ENCODE results near the gene SLAMF8. TPM values are rescaled to one million over a fixed set of nuclear protein-coding genes. Genes with fewer than 3 reads are reported as not detected.
A peak's percentile ranks its signal among the peaks of the same experiment; 100 is the strongest.

SLAMF8 gene
- total RNA-seq, 1 experiment from 2014 or later: not detected

DNA sequence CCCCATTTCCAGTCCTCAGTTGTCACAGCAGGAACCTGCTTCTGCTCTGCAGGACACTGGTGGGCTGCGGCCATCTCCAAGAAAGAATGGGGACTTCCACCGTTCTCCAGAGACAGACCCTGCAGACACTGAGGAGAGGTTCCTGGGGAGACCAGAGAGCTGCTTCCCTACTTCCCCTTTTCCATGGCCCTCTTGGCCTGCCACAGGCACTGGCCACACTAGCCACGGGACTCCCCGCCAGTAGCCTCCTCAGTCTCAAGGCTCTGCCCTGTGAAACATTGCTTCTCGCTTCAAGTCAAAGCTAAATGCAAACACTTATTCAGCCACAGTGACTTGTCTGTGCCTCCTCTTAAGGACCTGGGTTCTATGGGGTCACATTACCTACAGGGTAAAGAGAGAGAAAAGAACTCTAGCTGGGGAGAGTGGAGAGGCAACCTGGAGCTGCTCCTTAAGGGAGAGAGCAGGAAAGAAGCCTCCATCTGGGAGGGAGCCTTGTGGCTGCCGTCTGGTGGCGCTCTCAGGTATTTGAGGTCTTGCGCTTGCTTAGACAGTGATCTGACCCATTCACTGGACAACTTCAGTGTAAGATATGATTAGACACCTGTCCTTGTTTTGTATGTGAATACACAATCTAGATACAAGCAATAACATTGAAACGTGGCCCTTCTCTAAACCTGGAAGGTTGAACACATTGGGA lies 5.4 kb upstream of the SLAMF8 start:
- Mint-ChIP-seq H3K4me3 (no peak overlapping the region), H3K9me3 (no peaks in the 10 kb centered on the region), H3K4me1 (peaks cover 15% of the 10 kb centered on the region), H3K27me3 (ENCODE audit: low read depth) (peaks cover 11% of the 10 kb centered on the region), H3K36me3 (no peaks in the 10 kb centered on the region), H3K27ac (no peak overlapping the region)
- peak; percentile 68 for ATAC-seq
- ChIA-PET CTCF (interaction anchor here (0.9 to 3.1 kb wide), 10 partner anchors 10 to 186 kb away, joined by 3 to 16 read pairs (median 6); partner anchors contain the start of gene DUSP23), POLR2A (interaction anchor here (0.6 kb wide), 1 partner anchor 407 kb away, joined by 4 read pairs; no protein-coding TSS in a partner anchor)
- TF ChIP-seq, protein P1, sequence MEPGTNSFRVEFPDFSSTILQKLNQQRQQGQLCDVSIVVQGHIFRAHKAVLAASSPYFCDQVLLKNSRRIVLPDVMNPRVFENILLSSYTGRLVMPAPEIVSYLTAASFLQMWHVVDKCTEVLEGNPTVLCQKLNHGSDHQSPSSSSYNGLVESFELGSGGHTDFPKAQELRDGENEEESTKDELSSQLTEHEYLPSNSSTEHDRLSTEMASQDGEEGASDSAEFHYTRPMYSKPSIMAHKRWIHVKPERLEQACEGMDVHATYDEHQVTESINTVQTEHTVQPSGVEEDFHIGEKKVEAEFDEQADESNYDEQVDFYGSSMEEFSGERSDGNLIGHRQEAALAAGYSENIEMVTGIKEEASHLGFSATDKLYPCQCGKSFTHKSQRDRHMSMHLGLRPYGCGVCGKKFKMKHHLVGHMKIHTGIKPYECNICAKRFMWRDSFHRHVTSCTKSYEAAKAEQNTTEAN (CRISPR knock-in tag; IDR thresholded peaks at IDR 0.05): no peak
- TF ChIP-seq SP1 (CRISPR knock-in tag; conservative IDR thresholded peaks at IDR 0.05) (no peak), NR2C2 (CRISPR knock-in tag; IDR thresholded peaks at IDR 0.05) (no peak)
- TF ChIP-seq, protein P2, sequence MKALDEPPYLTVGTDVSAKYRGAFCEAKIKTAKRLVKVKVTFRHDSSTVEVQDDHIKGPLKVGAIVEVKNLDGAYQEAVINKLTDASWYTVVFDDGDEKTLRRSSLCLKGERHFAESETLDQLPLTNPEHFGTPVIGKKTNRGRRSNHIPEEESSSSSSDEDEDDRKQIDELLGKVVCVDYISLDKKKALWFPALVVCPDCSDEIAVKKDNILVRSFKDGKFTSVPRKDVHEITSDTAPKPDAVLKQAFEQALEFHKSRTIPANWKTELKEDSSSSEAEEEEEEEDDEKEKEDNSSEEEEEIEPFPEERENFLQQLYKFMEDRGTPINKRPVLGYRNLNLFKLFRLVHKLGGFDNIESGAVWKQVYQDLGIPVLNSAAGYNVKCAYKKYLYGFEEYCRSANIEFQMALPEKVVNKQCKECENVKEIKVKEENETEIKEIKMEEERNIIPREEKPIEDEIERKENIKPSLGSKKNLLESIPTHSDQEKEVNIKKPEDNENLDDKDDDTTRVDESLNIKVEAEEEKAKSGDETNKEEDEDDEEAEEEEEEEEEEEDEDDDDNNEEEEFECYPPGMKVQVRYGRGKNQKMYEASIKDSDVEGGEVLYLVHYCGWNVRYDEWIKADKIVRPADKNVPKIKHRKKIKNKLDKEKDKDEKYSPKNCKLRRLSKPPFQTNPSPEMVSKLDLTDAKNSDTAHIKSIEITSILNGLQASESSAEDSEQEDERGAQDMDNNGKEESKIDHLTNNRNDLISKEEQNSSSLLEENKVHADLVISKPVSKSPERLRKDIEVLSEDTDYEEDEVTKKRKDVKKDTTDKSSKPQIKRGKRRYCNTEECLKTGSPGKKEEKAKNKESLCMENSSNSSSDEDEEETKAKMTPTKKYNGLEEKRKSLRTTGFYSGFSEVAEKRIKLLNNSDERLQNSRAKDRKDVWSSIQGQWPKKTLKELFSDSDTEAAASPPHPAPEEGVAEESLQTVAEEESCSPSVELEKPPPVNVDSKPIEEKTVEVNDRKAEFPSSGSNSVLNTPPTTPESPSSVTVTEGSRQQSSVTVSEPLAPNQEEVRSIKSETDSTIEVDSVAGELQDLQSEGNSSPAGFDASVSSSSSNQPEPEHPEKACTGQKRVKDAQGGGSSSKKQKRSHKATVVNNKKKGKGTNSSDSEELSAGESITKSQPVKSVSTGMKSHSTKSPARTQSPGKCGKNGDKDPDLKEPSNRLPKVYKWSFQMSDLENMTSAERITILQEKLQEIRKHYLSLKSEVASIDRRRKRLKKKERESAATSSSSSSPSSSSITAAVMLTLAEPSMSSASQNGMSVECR (CRISPR knock-in tag; IDR thresholded peaks at IDR 0.05; ENCODE audit: borderline replicate concordance): no peak
- peak; percentile 25 for DNase-seq (ENCODE audit: low spot score)

DNA sequence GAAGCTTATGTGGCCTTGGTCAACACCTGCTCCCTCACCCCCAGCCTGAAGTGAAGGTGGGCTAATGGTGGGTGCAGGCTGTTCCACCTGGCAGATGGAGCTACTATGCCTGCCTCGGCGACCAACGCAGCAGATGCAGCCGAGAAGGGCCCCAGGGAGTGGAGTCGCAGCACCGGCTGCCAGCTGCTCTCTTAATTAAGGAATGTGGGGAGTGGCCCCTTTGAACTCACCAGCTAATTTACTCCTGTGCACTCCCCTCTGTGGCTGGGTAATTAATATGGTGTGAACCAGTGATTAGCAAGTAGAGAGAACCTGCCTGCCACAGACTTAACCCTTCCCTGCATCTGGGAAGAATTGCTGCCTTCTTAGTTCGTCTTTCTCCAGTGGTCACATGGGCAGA lies 3.3 kb upstream of the SLAMF8 start:
- Mint-ChIP-seq H3K36me3 (no peaks in the 10 kb centered on the region), H3K4me1 (peaks cover 13% of the 10 kb centered on the region), H3K4me3 (no peak overlapping the region), H3K27me3 (ENCODE audit: low read depth) (peaks cover 11% of the 10 kb centered on the region), H3K27ac (no peak overlapping the region), H3K9me3 (no peaks in the 10 kb centered on the region)
- DNase-seq (ENCODE audit: low spot score) (no peak), ATAC-seq (no peak)
- TF ChIP-seq CREB1 (CRISPR knock-in tag; IDR thresholded peaks at IDR 0.05): no peak
- no peak for TF ChIP-seq TP53 (CRISPR knock-in tag; IDR thresholded peaks at IDR 0.05)
- no peak for TF ChIP-seq ESRRA (CRISPR knock-in tag; IDR thresholded peaks at IDR 0.05; ENCODE audit: borderline replicate concordance)
- TF ChIP-seq RELA (CRISPR knock-in tag; IDR thresholded peaks at IDR 0.05; ENCODE audit: borderline replicate concordance): no peak
- TF ChIP-seq TCF7 (CRISPR knock-in tag; IDR thresholded peaks at IDR 0.05; ENCODE audit: low read depth): no peak
- TF ChIP-seq, protein P3, sequence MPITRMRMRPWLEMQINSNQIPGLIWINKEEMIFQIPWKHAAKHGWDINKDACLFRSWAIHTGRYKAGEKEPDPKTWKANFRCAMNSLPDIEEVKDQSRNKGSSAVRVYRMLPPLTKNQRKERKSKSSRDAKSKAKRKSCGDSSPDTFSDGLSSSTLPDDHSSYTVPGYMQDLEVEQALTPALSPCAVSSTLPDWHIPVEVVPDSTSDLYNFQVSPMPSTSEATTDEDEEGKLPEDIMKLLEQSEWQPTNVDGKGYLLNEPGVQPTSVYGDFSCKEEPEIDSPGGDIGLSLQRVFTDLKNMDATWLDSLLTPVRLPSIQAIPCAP (CRISPR knock-in tag; IDR thresholded peaks at IDR 0.05): no peak
- TF ChIP-seq, protein P4, sequence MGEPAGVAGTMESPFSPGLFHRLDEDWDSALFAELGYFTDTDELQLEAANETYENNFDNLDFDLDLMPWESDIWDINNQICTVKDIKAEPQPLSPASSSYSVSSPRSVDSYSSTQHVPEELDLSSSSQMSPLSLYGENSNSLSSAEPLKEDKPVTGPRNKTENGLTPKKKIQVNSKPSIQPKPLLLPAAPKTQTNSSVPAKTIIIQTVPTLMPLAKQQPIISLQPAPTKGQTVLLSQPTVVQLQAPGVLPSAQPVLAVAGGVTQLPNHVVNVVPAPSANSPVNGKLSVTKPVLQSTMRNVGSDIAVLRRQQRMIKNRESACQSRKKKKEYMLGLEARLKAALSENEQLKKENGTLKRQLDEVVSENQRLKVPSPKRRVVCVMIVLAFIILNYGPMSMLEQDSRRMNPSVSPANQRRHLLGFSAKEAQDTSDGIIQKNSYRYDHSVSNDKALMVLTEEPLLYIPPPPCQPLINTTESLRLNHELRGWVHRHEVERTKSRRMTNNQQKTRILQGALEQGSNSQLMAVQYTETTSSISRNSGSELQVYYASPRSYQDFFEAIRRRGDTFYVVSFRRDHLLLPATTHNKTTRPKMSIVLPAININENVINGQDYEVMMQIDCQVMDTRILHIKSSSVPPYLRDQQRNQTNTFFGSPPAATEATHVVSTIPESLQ (CRISPR knock-in tag; IDR thresholded peaks at IDR 0.05): no peak
- TF ChIP-seq ZNF138 (CRISPR knock-in tag; conservative IDR thresholded peaks at IDR 0.05): no peak
- no peak for TF ChIP-seq EMX1 (CRISPR knock-in tag; IDR thresholded peaks at IDR 0.05)
- TF ChIP-seq, protein P5, sequence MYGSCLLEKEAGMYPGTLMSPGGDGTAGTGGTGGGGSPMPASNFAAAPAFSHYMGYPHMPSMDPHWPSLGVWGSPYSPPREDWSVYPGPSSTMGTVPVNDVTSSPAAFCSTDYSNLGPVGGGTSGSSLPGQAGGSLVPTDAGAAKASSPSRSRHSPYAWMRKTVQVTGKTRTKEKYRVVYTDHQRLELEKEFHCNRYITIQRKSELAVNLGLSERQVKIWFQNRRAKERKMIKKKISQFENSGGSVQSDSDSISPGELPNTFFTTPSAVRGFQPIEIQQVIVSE (CRISPR knock-in tag; IDR thresholded peaks at IDR 0.05; ENCODE audit: borderline replicate concordance): no peak
- TF ChIP-seq GABPB1 (CRISPR knock-in tag; IDR thresholded peaks at IDR 0.05): no peak
- TF ChIP-seq, protein P1 (CRISPR knock-in tag; IDR thresholded peaks at IDR 0.05): no peak
- TF ChIP-seq, protein P6, sequence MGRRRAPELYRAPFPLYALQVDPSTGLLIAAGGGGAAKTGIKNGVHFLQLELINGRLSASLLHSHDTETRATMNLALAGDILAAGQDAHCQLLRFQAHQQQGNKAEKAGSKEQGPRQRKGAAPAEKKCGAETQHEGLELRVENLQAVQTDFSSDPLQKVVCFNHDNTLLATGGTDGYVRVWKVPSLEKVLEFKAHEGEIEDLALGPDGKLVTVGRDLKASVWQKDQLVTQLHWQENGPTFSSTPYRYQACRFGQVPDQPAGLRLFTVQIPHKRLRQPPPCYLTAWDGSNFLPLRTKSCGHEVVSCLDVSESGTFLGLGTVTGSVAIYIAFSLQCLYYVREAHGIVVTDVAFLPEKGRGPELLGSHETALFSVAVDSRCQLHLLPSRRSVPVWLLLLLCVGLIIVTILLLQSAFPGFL (CRISPR knock-in tag; IDR thresholded peaks at IDR 0.05; ENCODE audit: borderline replicate concordance): no peak
- no peak for TF ChIP-seq GRHL2 (CRISPR knock-in tag; IDR thresholded peaks at IDR 0.05; ENCODE audit: insufficient replicate concordance, severe bottlenecking)
- ChIA-PET CTCF (interaction anchor here (1.1 to 1.6 kb wide), 3 partner anchors 19 to 184 kb away, joined by 4 to 8 read pairs (median 8); no protein-coding TSS in a partner anchor), POLR2A (no interaction called here)
